ENCODE measurements around the gene AMBRA1. TPM values are rescaled to one million over a fixed set of nuclear protein-coding genes. Genes with fewer than 3 reads are reported as not detected.

The AMBRA1 gene
- total and polyA plus RNA-seq, 2 donors (not counting 3 experiments of a cell fraction or from before 2014, with no cell fraction given) = 18.4 to 32.4 TPM

GRCh38 chr11:46381819-46382645 lies 211.8 kb downstream of the AMBRA1 start:
- H3K4me2 ChIP-seq (ENCODE audit: insufficient read depth, low read length) = peak overlapping the region; percentile 44
- TSS peak; percentile 50 for BruUV-seq (replicated peaks)
- H3K27ac ChIP-seq (ENCODE audit: insufficient read depth, low read depth, low read length) = peak overlapping the region; percentile 37
- ChIA-PET POLR2A (no interaction called here), CTCF (interaction anchor here (0.7 to 1.6 kb wide), 10 partner anchors 10 to 236 kb away, joined by 3 to 27 read pairs (median 4); partner anchors contain the start of gene CHRM4)
- H3K36me3 ChIP-seq (ENCODE audit: control insufficient read depth in 2 of 2, extremely low read depth in 1 of 2, insufficient read depth in 2 of 2, low read length in 2 of 2) = peaks cover 0 to 12% of the 10 kb centered on the region in 2 experiments
- H2AFZ ChIP-seq (ENCODE audit: low read depth, low read length) = peak overlapping the region; percentile 55
- no peaks in the 10 kb centered on the region for H3K9me3 ChIP-seq (replicated peaks; ENCODE audit: control insufficient read depth, insufficient read depth, low read length)
- no peaks in the 10 kb centered on the region for H3K79me2 ChIP-seq (ENCODE audit: control insufficient read depth, insufficient read depth, low read length)
- H3K4me3 ChIP-seq (replicated peaks in 1 of 3; ENCODE audit: insufficient read depth in 1 of 3, low read depth in 1 of 3, low read length in 3 of 3) = peak overlapping the region; percentile 38 to 84 (median 63)
- H3K27me3 ChIP-seq (ENCODE audit: control insufficient read depth in 2 of 2, insufficient read depth in 2 of 2, low read length in 2 of 2) = no peaks in the 10 kb centered on the region
- H3K9ac ChIP-seq (replicated peaks; ENCODE audit: extremely low read depth, insufficient read depth, low read length) = peak overlapping the region; percentile 80
- H3K9me1 ChIP-seq (replicated peaks; ENCODE audit: control insufficient read depth, extremely low read depth, insufficient read depth, low read length) = no peaks in the 10 kb centered on the region
- FAIRE-seq = peak; percentile 31
- TF ChIP-seq POLR2A (IDR thresholded peaks at IDR 0.05; ENCODE audit: low read depth, low read length) (peak; percentile 40), FOS (IDR thresholded peaks at IDR 0.05; ENCODE audit: borderline replicate concordance, insufficient read depth, low read length) (no peak)
- intact Hi-C loops (cut with micrococcal nuclease) = loop anchor here (1.0 to 2.0 kb wide), 2 partner anchors 10 to 235 kb away; partner anchors contain the start of genes ATG13 and HARBI1
- peak; percentile 52 for DNase-seq (ENCODE audit: low read depth, low spot score)
- dilution Hi-C loops (cut with MboI; ENCODE audit: extremely low pct_ligation_motif_present, low sequenced_read_pairs) = no loop called here
- no peaks in the 10 kb centered on the region for H4K20me1 ChIP-seq (replicated peaks; ENCODE audit: control insufficient read depth, extremely low read depth, insufficient read depth, low read length)
- H3K4me1 ChIP-seq (ENCODE audit: control insufficient read depth, extremely low read depth, insufficient read depth, low read length) = peaks cover 11% of the 10 kb centered on the region

GRCh38 chr11:46381048-46381818 lies 212.6 kb downstream of the AMBRA1 start, which contains the start of gene MDK:
MDK (plus strand) TSS chr11:46381669; CDS start chr11:46382058, 389 bp downstream.
- BruUV-seq (replicated peaks) = no TSS peak
- ChIA-PET POLR2A (interaction anchor here (1.4 kb wide), 1 partner anchor 8 kb away, joined by 5 read pairs; no protein-coding TSS in a partner anchor), CTCF (interaction anchor here (0.7 to 2.2 kb wide), 3 partner anchors 11 to 148 kb away, joined by 3 to 9 read pairs (median 4); partner anchors contain the start of gene CHRM4)
- DNase-seq (ENCODE audit: low read depth, low spot score) (peak; percentile 37), FAIRE-seq (no peak)
- peaks cover 11% of the 10 kb centered on the region for H3K4me1 ChIP-seq (ENCODE audit: control insufficient read depth, extremely low read depth, insufficient read depth, low read length)
- dilution Hi-C loops (cut with MboI; ENCODE audit: extremely low pct_ligation_motif_present, low sequenced_read_pairs) (no loop called here), intact Hi-C loops (cut with micrococcal nuclease) (loop anchor here (1.0 to 2.0 kb wide), 2 partner anchors 11 to 236 kb away; partner anchors contain the start of genes ATG13 and HARBI1)
- H3K9ac ChIP-seq (replicated peaks; ENCODE audit: extremely low read depth, insufficient read depth, low read length) = peak within 1 kb of the TSS; percentile 80
- H3K27me3 ChIP-seq (ENCODE audit: control insufficient read depth in 2 of 2, insufficient read depth in 2 of 2, low read length in 2 of 2) = no peaks in the 10 kb centered on the region
- no peaks in the 10 kb centered on the region for H3K9me1 ChIP-seq (replicated peaks; ENCODE audit: control insufficient read depth, extremely low read depth, insufficient read depth, low read length)
- peaks cover 3 to 17% of the 10 kb centered on the region in 2 experiments for H3K36me3 ChIP-seq (ENCODE audit: control insufficient read depth in 2 of 2, extremely low read depth in 1 of 2, insufficient read depth in 2 of 2, low read length in 2 of 2)
- peak within 1 kb of the TSS; percentile 61 for H3K27ac ChIP-seq (ENCODE audit: insufficient read depth, low read depth, low read length)
- H3K4me2 ChIP-seq (ENCODE audit: insufficient read depth, low read length) = peak within 1 kb of the TSS; percentile 81
- no peaks in the 10 kb centered on the region for H3K79me2 ChIP-seq (ENCODE audit: control insufficient read depth, insufficient read depth, low read length)
- TF ChIP-seq EZH2 (IDR thresholded peaks at IDR 0.05; ENCODE audit: borderline replicate concordance, low read depth, low read length, severe bottlenecking) (no peak), CTCF (IDR thresholded peaks at IDR 0.05; ENCODE audit: extremely low read depth in 1 of 2, insufficient read depth in 1 of 2, low read depth in 1 of 2, low read length in 2 of 2) (no peak), POLR2AphosphoS5 (IDR thresholded peaks at IDR 0.05; ENCODE audit: insufficient read depth, low read depth, low read length) (no peak), MAX (IDR thresholded peaks at IDR 0.05; ENCODE audit: insufficient read depth, insufficient read length) (no peak), MYC (IDR thresholded peaks at IDR 0.05; ENCODE audit: low read depth, low read length) (no peak)
- H3K9me3 ChIP-seq (replicated peaks; ENCODE audit: control insufficient read depth, insufficient read depth, low read length) = no peaks in the 10 kb centered on the region
- peak within 1 kb of the TSS; percentile 63 to 84 (median 72) for H3K4me3 ChIP-seq (replicated peaks in 1 of 3; ENCODE audit: insufficient read depth in 1 of 3, low read depth in 1 of 3, low read length in 3 of 3)
- peak within 1 kb of the TSS; percentile 55 for H2AFZ ChIP-seq (ENCODE audit: low read depth, low read length)
- no peaks in the 10 kb centered on the region for H4K20me1 ChIP-seq (replicated peaks; ENCODE audit: control insufficient read depth, extremely low read depth, insufficient read depth, low read length)
